ENCODE measurements around the gene PODN. TPM values are rescaled to one million over a fixed set of nuclear protein-coding genes. Genes with fewer than 3 reads are reported as not detected.

Gene PODN, protein sequence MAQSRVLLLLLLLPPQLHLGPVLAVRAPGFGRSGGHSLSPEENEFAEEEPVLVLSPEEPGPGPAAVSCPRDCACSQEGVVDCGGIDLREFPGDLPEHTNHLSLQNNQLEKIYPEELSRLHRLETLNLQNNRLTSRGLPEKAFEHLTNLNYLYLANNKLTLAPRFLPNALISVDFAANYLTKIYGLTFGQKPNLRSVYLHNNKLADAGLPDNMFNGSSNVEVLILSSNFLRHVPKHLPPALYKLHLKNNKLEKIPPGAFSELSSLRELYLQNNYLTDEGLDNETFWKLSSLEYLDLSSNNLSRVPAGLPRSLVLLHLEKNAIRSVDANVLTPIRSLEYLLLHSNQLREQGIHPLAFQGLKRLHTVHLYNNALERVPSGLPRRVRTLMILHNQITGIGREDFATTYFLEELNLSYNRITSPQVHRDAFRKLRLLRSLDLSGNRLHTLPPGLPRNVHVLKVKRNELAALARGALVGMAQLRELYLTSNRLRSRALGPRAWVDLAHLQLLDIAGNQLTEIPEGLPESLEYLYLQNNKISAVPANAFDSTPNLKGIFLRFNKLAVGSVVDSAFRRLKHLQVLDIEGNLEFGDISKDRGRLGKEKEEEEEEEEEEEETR
- not detected for polyA plus RNA-seq

GRCh38 chr1:53061859-53062707, at the start of gene PODN:
TSS of gene PODN (plus strand) at chr1:53062213. CDS start at chr1:53069856, 7,643 bp downstream.
- Mint-ChIP-seq H3K36me3 (no peaks in the 10 kb centered on the region), H3K4me3 (peak within 1 kb of the TSS in 2 of 4 donors; percentile 22 to 39), H3K27me3 (peaks cover 32% of the 10 kb centered on the region), H3K9me3 (no peaks in the 10 kb centered on the region), H3K27ac (no peak within 1 kb of the TSS), H3K4me1 (no peaks in the 10 kb centered on the region)

DNA sequence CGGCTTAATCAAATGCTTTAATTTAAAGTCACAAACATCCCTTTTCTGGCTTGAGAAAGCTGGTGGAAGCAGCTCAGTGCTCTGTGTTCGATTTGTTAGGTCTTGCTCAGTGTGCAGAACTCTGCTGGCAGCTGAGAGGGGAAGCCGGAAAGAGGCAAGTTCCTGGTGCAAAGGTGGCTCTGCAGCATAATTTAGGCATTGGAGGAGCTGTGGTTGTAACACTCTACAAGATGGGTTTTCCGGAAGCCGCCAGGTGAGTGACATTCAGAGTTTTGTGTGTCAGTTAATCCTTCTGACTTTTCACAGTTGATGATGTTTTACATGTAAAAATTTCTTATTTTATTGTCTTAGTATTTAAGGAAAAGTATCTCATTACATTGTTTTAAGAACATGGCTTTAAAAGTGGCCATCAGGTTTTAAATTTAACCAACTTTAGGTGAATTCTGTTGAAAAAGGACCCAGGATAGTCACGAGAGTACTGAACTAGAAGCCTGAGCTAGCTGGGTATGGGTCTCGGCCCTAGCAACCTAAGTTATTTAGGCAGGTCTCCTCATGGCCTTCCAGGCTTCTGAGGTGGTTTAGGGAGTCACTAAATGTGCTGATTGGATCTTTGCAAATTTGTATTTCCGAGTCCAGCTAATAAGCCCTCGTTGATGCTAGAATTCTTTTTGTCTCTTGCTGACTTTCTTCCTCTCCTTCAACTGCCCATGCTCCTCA, 47.1 kb upstream of the PODN start:
- Mint-ChIP-seq H3K27ac (peak overlapping the region in 2 of 3 donors; percentile 71), H3K4me1 (peaks cover 15 to 34% (median 25%) of the 10 kb centered on the region in 3 donors), H3K4me3 (peak overlapping the region; percentile 76 to 97 (median 88)), H3K36me3 (peaks cover 4% of the 10 kb centered on the region), H3K9me3 (no peaks in the 10 kb centered on the region), H3K27me3 (no peaks in the 10 kb centered on the region)

DNA sequence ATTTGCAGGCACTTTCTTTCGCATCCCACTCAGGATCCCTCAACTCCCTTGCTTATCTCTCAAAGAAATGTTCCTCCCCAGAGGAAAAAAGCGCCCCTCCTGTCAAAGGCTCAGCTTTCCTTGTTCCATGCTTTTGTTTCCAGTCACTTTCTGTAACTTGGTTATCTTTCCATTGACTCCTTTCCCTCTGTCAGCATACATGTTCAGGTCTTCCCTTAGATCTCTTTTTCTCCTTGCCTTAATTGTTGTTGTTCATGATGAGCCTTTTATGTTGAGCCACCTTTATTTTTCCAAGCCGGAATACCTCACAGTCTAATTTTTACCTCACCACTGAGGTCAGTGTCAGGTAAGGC, 46.5 kb upstream of the PODN start:
- peak overlapping the region in 1 of 3 donors; percentile 71 for H3K27ac Mint-ChIP-seq
- H3K4me3 Mint-ChIP-seq = peak overlapping the region; percentile 76 to 97 (median 88)
- H3K36me3 Mint-ChIP-seq = peaks cover 4% of the 10 kb centered on the region
- H3K27me3 Mint-ChIP-seq = no peaks in the 10 kb centered on the region
- no peaks in the 10 kb centered on the region for H3K9me3 Mint-ChIP-seq
- H3K4me1 Mint-ChIP-seq = peaks cover 15 to 34% (median 25%) of the 10 kb centered on the region in 3 donors

GRCh38 chr1:53016705-53017104, 45.3 kb upstream of the PODN start:
- no peaks in the 10 kb centered on the region for H3K9me3 Mint-ChIP-seq
- H3K4me1 Mint-ChIP-seq = peaks cover 15 to 34% (median 25%) of the 10 kb centered on the region in 3 donors
- no peak overlapping the region for H3K27ac Mint-ChIP-seq
- peaks cover 4% of the 10 kb centered on the region for H3K36me3 Mint-ChIP-seq
- no peaks in the 10 kb centered on the region for H3K27me3 Mint-ChIP-seq
- peak overlapping the region in 2 of 4 donors; percentile 15 to 76 for H3K4me3 Mint-ChIP-seq

DNA sequence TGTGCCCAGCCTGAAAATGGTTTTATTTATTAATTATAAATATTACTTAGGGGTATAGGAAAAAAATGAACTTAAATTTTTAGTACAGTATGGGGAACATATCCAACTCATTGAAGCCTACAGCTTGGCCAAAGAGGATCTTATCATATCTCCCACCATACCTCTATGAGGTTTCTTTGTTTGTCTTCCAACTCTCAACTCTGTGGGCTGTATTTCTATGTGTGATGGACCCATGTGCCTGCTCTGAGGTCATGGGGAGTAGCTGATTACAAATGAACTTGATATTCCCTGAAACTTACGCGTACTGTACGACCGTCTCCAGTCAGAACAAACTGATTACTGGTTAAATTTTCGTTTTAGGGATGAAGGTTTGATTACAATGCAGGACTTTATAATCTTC, 41.4 kb upstream of the PODN start:
- H3K27ac Mint-ChIP-seq = no peak overlapping the region
- no peaks in the 10 kb centered on the region for H3K9me3 Mint-ChIP-seq
- no peak overlapping the region for H3K4me3 Mint-ChIP-seq
- H3K4me1 Mint-ChIP-seq = peaks cover 13 to 29% (median 25%) of the 10 kb centered on the region in 3 donors
- H3K27me3 Mint-ChIP-seq = no peaks in the 10 kb centered on the region
- peaks cover 2% of the 10 kb centered on the region for H3K36me3 Mint-ChIP-seq

DNA sequence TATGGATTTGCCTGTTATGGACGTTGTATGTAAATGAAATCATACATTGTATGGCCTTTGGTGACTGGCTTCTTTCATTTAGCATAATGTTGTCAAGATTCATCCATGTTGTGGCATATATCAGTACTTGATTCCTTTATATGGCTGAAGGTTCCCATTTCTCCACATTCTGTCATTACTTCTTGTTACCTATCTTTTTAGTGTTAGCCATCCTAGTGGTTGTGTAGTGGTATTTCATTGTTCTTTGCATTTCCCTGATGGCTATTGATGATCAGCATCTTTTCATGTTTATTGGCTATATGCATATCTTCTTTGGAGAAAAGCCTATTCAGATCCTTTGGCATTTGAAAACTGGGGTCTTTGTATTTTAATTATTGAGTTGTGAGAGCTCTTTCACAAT, 39.8 kb upstream of the PODN start:
- Mint-ChIP-seq H3K27ac (no peak overlapping the region), H3K9me3 (no peaks in the 10 kb centered on the region), H3K4me1 (peaks cover 6 to 17% (median 14%) of the 10 kb centered on the region in 3 donors), H3K27me3 (no peaks in the 10 kb centered on the region), H3K4me3 (no peak overlapping the region), H3K36me3 (no peaks in the 10 kb centered on the region)

DNA sequence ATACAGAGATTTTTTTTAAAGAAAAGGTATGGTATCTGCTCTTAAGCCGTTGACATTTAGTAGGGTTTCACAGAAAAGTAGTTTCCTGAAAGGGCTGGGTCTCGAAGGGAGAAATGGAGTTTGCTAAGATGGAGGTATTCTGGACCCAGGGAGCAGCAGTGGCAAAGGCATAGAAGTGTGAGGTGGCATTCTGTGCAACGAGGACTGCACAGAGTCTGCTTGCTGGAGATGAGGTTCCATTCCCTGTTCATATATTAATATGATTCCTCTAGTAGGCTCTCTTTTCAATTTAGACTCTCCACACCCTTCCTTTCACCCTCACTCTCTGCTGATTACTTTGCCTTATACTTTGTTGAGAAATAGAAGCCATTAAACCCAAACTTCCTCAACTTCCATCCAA, 38.5 kb upstream of the PODN start:
- Mint-ChIP-seq H3K36me3 (no peaks in the 10 kb centered on the region), H3K4me1 (peaks cover 6 to 16% (median 14%) of the 10 kb centered on the region in 3 donors), H3K9me3 (no peaks in the 10 kb centered on the region), H3K27me3 (no peaks in the 10 kb centered on the region), H3K4me3 (no peak overlapping the region), H3K27ac (no peak overlapping the region)

- no peaks in the 10 kb centered on the region for H3K9me3 Mint-ChIP-seq
These were observed 37.9 kb upstream of the PODN start for GRCh38 chr1:53024117-53024516.

GRCh38 chr1:53025034-53025768, 36.8 kb upstream of the PODN start:
- no peaks in the 10 kb centered on the region for H3K27me3 Mint-ChIP-seq
- no peak overlapping the region for H3K4me3 Mint-ChIP-seq
- peaks cover 6 to 8% (median 7%) of the 10 kb centered on the region in 3 donors for H3K4me1 Mint-ChIP-seq
- no peaks in the 10 kb centered on the region for H3K9me3 Mint-ChIP-seq
- no peak overlapping the region for H3K27ac Mint-ChIP-seq
- H3K36me3 Mint-ChIP-seq = peaks cover 2% of the 10 kb centered on the region

More at GRCh38 chr1:53024117-53024516, 37.9 kb upstream of the PODN start:
- no peak overlapping the region for H3K4me3 Mint-ChIP-seq
- no peaks in the 10 kb centered on the region for H3K27me3 Mint-ChIP-seq
- no peaks in the 10 kb centered on the region for H3K36me3 Mint-ChIP-seq
- H3K27ac Mint-ChIP-seq = no peak overlapping the region
- peaks cover 6 to 12% (median 11%) of the 10 kb centered on the region in 3 donors for H3K4me1 Mint-ChIP-seq

- Mint-ChIP-seq H3K9me3 (no peaks in the 10 kb centered on the region), H3K4me3 (no peak overlapping the region), H3K36me3 (peaks cover 2% of the 10 kb centered on the region), H3K4me1 (peaks cover 6 to 8% (median 7%) of the 10 kb centered on the region in 3 donors), H3K27ac (no peak overlapping the region), H3K27me3 (no peaks in the 10 kb centered on the region)
These were observed 36.3 kb upstream of the PODN start for GRCh38 chr1:53025769-53026112.

DNA sequence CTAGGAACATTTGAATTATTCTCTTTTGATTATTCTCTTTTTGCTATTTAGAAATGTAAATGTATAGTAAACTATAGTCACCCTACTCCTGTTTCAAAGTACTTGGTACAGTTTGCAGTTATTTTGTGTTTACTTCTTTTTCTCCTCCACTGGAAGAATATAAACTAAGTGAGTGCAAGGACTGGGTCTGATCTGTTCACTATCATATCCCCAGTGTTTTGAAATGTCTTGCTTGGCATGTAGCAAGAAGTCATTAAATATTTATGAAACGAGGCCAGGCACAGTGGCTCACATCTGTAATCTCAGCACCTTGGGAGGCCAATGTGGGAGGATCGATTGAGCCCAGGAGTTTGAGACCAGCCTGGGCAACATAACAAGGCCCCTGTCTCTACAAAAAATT, 35.8 kb upstream of the PODN start:
- Mint-ChIP-seq H3K9me3 (no peaks in the 10 kb centered on the region), H3K4me1 (peaks cover 6 to 8% (median 7%) of the 10 kb centered on the region in 3 donors)

DNA sequence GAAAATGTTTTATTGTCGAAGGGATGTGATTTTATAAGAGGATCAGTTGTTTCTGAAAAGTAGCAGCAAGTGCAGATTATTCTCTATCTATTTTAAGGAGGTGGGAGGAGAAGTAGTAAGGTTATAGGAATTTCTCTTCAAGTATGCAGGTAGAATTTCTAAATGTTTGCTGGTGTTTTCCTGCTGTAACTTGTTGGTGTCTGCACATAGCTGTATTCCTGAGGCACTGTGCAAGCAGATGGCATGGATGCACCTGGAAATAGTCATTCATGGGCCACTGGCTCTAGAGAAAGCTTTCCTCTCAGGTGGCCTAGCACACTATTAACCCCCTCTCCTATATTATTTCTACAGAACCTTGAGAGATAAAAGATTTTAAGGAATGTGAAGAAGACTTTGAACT, 30.3 kb upstream of the PODN start:
- Mint-ChIP-seq H3K4me1 (peaks cover 0 to 2% (median 0%) of the 10 kb centered on the region in 3 donors), H3K27ac (no peak overlapping the region), H3K4me3 (no peak overlapping the region), H3K36me3 (peaks cover 15% of the 10 kb centered on the region), H3K9me3 (no peaks in the 10 kb centered on the region), H3K27me3 (no peaks in the 10 kb centered on the region)

More for the DNA sequence above, 35.8 kb upstream of the PODN start:
- no peak overlapping the region for H3K27ac Mint-ChIP-seq
- H3K36me3 Mint-ChIP-seq = peaks cover 4% of the 10 kb centered on the region
- no peaks in the 10 kb centered on the region for H3K27me3 Mint-ChIP-seq
- no peak overlapping the region for H3K4me3 Mint-ChIP-seq

GRCh38 chr1:53037159-53037558, 24.9 kb upstream of the PODN start:
- Mint-ChIP-seq H3K4me3 (no peak overlapping the region), H3K4me1 (peaks cover 0 to 2% (median 0%) of the 10 kb centered on the region in 3 donors), H3K9me3 (no peaks in the 10 kb centered on the region), H3K27ac (no peak overlapping the region), H3K27me3 (no peaks in the 10 kb centered on the region), H3K36me3 (peaks cover 19% of the 10 kb centered on the region)

DNA sequence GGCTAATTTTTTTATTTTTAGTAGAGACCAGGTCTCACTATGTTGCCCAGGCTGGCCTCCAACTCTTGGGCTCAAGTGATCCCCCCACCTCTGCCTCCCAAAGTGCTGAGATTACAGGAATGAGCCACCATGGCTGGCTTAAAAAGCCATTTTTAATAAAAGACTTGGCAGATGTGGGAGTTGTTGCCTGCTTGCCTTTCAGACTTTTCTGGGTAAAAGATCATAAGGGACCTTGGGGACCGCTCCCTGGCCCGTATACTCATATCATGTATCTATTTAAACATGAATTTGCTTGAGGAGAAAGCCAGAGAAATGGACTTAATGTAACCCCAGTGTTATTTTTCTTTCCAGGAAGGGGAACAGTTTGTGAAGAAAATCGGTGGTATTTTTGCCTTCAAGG, 23.4 kb upstream of the PODN start:
- Mint-ChIP-seq H3K36me3 (peaks cover 16% of the 10 kb centered on the region), H3K4me3 (peak overlapping the region in 1 of 4 donors; percentile 30), H3K9me3 (no peaks in the 10 kb centered on the region), H3K27me3 (no peaks in the 10 kb centered on the region), H3K4me1 (peaks cover 0 to 2% (median 0%) of the 10 kb centered on the region in 3 donors), H3K27ac (no peak overlapping the region)

Measured in IgD-negative memory B cell (primary cell).